ENCODE data around the gene FAM83D. TPM values are rescaled to one million over a fixed set of nuclear protein-coding genes. Genes with fewer than 3 reads are reported as not detected.

The FAM83D gene
- total RNA-seq, 4 donors from 2014 or later, result 0.93 to 3.2 (median 1.3) TPM

DNA sequence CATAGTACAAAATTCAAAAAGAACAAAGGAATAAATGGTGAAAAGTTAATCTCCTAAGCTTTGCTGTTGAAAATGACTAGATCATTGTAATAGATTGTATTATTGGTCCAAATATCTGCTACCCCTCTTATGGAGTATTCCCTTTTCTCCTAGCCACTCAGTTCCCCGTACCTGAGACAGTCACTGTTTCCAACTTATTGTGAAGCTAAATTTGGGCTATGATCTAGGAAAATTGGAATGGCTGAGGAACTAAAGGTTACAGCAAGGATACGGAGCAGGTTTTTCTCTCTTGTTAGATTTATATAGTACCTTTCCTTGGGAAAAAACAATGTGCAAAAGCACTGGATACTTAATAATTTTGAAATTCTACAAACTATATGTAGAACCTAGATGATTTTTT is 53.2 kb downstream of the FAM83D start:
- DNase-seq (ENCODE audit: low spot score) (no peak), ATAC-seq (ENCODE audit: low FRiP score) (no peak)
- TF ChIP-seq, protein P1, sequence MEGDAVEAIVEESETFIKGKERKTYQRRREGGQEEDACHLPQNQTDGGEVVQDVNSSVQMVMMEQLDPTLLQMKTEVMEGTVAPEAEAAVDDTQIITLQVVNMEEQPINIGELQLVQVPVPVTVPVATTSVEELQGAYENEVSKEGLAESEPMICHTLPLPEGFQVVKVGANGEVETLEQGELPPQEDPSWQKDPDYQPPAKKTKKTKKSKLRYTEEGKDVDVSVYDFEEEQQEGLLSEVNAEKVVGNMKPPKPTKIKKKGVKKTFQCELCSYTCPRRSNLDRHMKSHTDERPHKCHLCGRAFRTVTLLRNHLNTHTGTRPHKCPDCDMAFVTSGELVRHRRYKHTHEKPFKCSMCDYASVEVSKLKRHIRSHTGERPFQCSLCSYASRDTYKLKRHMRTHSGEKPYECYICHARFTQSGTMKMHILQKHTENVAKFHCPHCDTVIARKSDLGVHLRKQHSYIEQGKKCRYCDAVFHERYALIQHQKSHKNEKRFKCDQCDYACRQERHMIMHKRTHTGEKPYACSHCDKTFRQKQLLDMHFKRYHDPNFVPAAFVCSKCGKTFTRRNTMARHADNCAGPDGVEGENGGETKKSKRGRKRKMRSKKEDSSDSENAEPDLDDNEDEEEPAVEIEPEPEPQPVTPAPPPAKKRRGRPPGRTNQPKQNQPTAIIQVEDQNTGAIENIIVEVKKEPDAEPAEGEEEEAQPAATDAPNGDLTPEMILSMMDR (IDR thresholded peaks at IDR 0.05), result no peak

DNA sequence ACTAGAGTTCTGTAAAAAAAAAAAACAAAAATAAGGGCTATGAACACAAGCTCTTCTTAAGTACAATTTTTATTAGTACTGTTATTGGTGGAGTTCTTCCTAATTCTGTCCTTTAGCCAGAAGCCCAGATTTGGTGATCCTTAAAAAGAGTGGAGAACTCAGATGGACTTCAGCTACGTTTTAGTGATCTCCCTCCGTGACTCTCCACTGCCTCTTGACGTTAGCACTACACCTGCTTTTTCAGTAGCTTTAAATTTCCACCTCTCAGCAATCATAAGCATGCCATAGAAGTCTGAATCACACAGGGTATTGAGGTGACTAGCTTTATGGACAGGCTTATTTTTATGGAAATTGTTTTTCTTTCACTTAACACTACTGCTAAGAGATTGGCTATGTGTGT is 53.6 kb downstream of the FAM83D start:
- DNase-seq (ENCODE audit: low spot score) (no peak), ATAC-seq (ENCODE audit: low FRiP score) (no peak)
- TF ChIP-seq, protein P1 (IDR thresholded peaks at IDR 0.05), result no peak

DNA sequence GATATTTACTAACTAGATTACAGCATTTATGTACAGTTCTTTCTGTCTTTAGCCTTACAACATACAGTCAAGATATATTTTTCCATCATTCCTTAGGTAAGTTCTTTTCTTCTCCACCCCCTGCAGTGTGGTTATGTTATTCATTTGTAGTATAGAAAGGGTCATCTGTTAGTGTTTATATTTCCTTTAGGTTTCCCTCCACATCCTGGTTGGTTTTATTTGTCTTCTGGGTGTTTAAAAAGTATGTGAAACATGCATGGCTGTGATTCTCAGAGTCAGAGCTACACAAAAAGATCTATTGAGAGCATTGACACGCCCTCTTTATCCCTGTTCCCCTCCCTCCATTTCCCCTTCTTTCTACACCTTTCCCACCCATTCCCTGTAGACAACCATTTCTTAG is 56.1 kb downstream of the FAM83D start:
- no peak for ATAC-seq (ENCODE audit: low FRiP score)
- TF ChIP-seq, protein P1 (IDR thresholded peaks at IDR 0.05), result no peak
- DNase-seq (ENCODE audit: low spot score), result no peak

DNA sequence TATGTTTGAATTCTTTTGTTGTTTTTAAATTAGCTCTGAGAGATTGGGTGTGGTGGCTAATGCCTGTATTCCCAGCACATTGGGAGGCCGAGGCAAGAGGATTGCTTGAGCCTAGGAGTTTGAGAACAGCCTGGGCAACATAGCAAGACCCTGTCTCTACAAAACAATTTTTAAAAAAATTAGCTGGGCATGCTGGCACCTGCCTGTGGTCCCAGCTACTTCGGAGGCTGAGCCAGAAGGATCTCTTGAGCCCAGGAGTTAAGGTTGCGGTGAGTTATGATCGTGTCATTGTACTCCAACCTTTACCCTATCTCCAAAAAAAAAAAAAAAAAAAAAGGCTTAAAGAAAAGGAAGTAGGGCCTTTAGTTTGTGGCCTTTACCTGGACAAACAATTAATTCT is 58.8 kb downstream of the FAM83D start:
- TF ChIP-seq, protein P1 (IDR thresholded peaks at IDR 0.05), result no peak
- no peak for DNase-seq (ENCODE audit: low spot score)
- ATAC-seq (ENCODE audit: low FRiP score), result no peak

DNA sequence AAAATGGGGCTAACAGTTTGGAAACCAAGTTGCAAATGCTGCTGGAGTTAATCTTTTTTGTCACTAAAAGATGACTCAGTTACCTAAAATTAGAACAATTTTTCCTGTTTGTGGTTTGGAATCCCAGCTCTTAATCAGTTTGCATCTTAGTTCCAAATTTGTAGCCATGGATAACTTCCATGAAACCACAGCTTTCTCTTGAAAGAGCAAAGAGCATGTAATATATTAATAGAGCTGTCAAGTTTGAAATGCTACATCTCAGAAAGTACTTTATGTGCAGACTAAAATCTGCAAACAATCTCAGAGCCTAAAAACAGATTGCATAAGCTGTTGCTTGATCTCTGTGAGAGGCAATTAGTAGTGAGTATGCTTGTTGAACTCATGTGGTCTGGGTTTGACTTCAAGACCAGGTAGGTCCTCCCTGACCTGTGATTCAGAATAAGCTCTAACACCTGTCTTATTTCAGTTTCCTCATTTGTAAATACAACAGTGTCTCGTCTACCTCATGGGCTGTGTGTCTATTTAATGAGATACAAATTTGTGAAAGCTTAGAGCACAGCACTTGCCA is 59.5 kb downstream of the FAM83D start:
- DNase-seq (ENCODE audit: low spot score), result no peak

DNA sequence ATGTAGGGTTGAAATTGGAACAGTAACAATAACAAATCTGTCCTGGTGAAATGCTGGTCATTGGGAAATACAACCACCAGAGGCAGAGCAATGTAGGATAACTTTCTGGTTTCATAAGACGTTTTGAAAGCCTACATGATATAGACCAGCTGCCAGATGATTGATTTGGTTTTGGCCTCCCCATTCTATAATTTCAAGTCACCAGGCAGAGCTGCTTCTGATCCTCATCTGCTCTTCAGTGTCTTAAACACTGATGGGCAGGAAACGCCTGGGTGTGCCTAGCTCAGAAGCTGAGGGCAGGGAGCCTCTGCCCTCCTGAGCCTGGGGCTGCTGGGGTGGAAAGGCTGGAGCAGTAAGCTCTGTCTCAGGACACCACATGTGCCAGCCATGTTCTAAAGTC is 60.4 kb downstream of the FAM83D start:
- TF ChIP-seq, protein P1 (IDR thresholded peaks at IDR 0.05), result no peak
- ATAC-seq (ENCODE audit: low FRiP score), result no peak
- DNase-seq (ENCODE audit: low spot score), result no peak

More for the DNA sequence above, 59.5 kb downstream of the FAM83D start:
- peak; percentile 66 for ATAC-seq (ENCODE audit: low FRiP score)
- TF ChIP-seq, protein P1 (IDR thresholded peaks at IDR 0.05), result no peak

DNA sequence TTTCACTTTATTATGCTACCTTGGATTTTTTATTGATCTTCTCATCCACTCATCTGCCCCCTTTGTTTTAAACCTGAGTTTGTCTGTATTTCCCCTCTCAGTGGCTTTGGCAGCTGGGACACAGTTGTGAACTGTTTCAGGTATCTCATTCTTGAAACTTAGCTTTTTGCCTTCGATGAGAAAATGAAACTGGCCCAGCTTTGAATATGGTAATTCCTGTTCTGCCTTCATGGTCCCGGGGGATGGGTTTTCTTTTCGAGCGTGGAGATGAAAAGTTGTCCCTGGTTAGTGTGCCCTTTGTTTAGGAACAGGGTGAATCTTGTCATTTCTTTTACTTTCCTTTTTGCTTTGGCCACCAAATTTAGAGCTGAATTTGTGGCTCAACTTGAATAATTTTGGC is 61.6 kb downstream of the FAM83D start:
- ATAC-seq (ENCODE audit: low FRiP score), result no peak
- DNase-seq (ENCODE audit: low spot score), result no peak
- TF ChIP-seq, protein P1 (IDR thresholded peaks at IDR 0.05), result no peak
